Liver (tissue), 3 donors: ENCODE measurements around the gene DTNB.

Experiments used
- ATF3 ChIP-seq: IDR thresholded peaks from 2 replicates; pipeline ENCODE4 v1.6.1; 2016; ENCODE audit warnings: antibody characterized with exemption
- CTCF ChIP-seq: fragments of 150-350 bp; IDR thresholded peaks from 2 replicates; pipeline ENCODE4 v1.5.1; 2017; ENCODE audit warnings: improper control_type of control experiment, low read depth, low read length; ENCODE audit not compliant: missing input control
- EGR1 ChIP-seq, 2 donors: IDR thresholded peaks; 2 replicates each; pipeline ENCODE4 v1.6.1; 2016 to 2018; ENCODE audit warnings: antibody characterized with exemption in 2 of 2, low read depth in 2 of 2
- FOXA2 ChIP-seq: IDR thresholded peaks from 2 replicates; pipeline ENCODE4 v1.6.1; 2016; ENCODE audit warnings: antibody characterized with exemption
- GABPA ChIP-seq, 2 donors: IDR thresholded peaks in 1 of 2; conservative IDR thresholded peaks in 1 of 2; 2 replicates each; pipeline ENCODE4 v1.6.1; 2016; ENCODE audit warnings: antibody characterized with exemption in 2 of 2, mild to moderate bottlenecking in 1 of 2, moderate library complexity in 1 of 2
- HNF4G ChIP-seq: IDR thresholded peaks from 2 replicates; pipeline ENCODE4 v1.6.1; 2016; ENCODE audit warnings: antibody characterized with exemption
- JUND ChIP-seq, 2 donors: IDR thresholded peaks; 2 replicates each; pipeline ENCODE4 v1.6.1; 2016; ENCODE audit warnings: antibody characterized with exemption in 2 of 2
- RAD21 ChIP-seq, 2 donors: IDR thresholded peaks; 2 replicates each; pipeline ENCODE4 v1.6.1; 2016; ENCODE audit warnings: antibody characterized with exemption in 2 of 2, mild to moderate bottlenecking in 2 of 2
- REST ChIP-seq: IDR thresholded peaks from 2 replicates; pipeline ENCODE4 v1.6.1; 2016; ENCODE audit warnings: antibody characterized with exemption, mild to moderate bottlenecking
- SP1 ChIP-seq: IDR thresholded peaks from 2 replicates; pipeline ENCODE4 v1.6.1; 2018; ENCODE audit warnings: antibody characterized with exemption, mild to moderate bottlenecking
- TAF1 ChIP-seq: conservative IDR thresholded peaks from 2 replicates; pipeline ENCODE4 v1.6.1; 2016; ENCODE audit warnings: antibody characterized with exemption, mild to moderate bottlenecking
- YY1 ChIP-seq: IDR thresholded peaks from 2 replicates; pipeline ENCODE4 v1.6.1; 2016; ENCODE audit warnings: antibody characterized with exemption, mild to moderate bottlenecking
- ZBTB33 ChIP-seq: IDR thresholded peaks from 2 replicates; pipeline ENCODE4 v1.6.1; 2016; ENCODE audit warnings: antibody characterized with exemption
- donor health status: healthy.
- donor health status: healthy.

GRCh38 chr2:25506226-25506625, 167.2 kb downstream of the DTNB start:
- no peak for TF ChIP-seq REST
- TF ChIP-seq CTCF: no peak
- TF ChIP-seq GABPA (IDR thresholded peaks at IDR 0.05 in 1 of 2, conservative IDR thresholded peaks at IDR 0.05 in 1 of 2): no peak
- TF ChIP-seq ATF3: no peak
- TF ChIP-seq YY1: no peak
- no peak for TF ChIP-seq RAD21 (IDR thresholded peaks at IDR 0.05)
- no peak for TF ChIP-seq ZBTB33
- no peak for TF ChIP-seq EGR1 (IDR thresholded peaks at IDR 0.05; ENCODE audit: low read depth in 2 of 2)
- TF ChIP-seq HNF4G: no peak
- no peak for TF ChIP-seq SP1
- no peak for TF ChIP-seq JUND (IDR thresholded peaks at IDR 0.05)
- TF ChIP-seq TAF1: no peak
- no peak for TF ChIP-seq FOXA2
